Activated B cell treated with CpG ODN at 0.5 μM for 24 hours (primary cell): ENCODE results near the gene RCN1. TPM values are rescaled to one million over a fixed set of nuclear protein-coding genes. Genes with fewer than 3 reads are reported as not detected.

Source experiments
- ATAC-seq: fragments of 200-7000 bp; cut with Tn5 transposase; one replicate; pipeline ENCODE4 v1.10.0; 2021; ENCODE audit warnings: low read depth, mild to moderate bottlenecking, moderate library complexity
- CTCF ChIA-PET: fragments of 350-600 bp; sonication (Branson Sonifier 250); formaldehyde crosslinking; loops from one replicate; lab custom pipeline; 2021; ENCODE audit warnings: antibody characterized with exemption; lab: Charles Lee
- POLR2A ChIA-PET: fragments of 350-600 bp; sonication (Branson Sonifier 250); formaldehyde crosslinking; loops from one replicate; lab custom pipeline; 2021; ENCODE audit warnings: antibody characterized with exemption; lab: Charles Lee
- DNase-seq: peaks from one replicate; pipeline ENCODE4 v3.0.0; 2022
- H3K27ac Mint-ChIP-seq: one replicate; pipeline ENCODE4 v1.8.0; 2020; ENCODE audit warnings: mixed read lengths
- H3K27me3 Mint-ChIP-seq: one replicate; pipeline ENCODE4 v1.8.0; 2021; ENCODE audit warnings: mixed read lengths
- H3K36me3 Mint-ChIP-seq: one replicate; pipeline ENCODE4 v1.8.0; 2021; ENCODE audit warnings: low read depth, mixed read lengths
- H3K4me1 Mint-ChIP-seq: one replicate; pipeline ENCODE4 v1.8.0; 2021; ENCODE audit warnings: mixed read lengths
- H3K4me3 Mint-ChIP-seq: one replicate; pipeline ENCODE4 v1.8.0; 2020; ENCODE audit warnings: mild to moderate bottlenecking, mixed read lengths
- H3K9me3 Mint-ChIP-seq: one replicate; pipeline ENCODE4 v1.8.0; 2020; ENCODE audit warnings: mixed read lengths
- intact Hi-C: fragments of 100-400 bp; cut with micrococcal nuclease; formaldehyde crosslinking; loops from one replicate; pipeline ENCODE4 v1.15.1; 2024
- total RNA-seq: library from RNA; stranded (reverse); gene quantifications from 2 replicates; pipeline ENCODE4 v1.2.3, GENCODE V29; 2022
- TF ChIP-seq, protein P1 (sequence below): fragments of 200-600 bp; IDR thresholded peaks from one replicate; pipeline ENCODE4 v1.8.0; 2022; ENCODE audit warnings: antibody characterized with exemption, mild to moderate bottlenecking

Gene RCN1
- 14.5 and 15.8 TPM in 2 replicates for total RNA-seq

DNA sequence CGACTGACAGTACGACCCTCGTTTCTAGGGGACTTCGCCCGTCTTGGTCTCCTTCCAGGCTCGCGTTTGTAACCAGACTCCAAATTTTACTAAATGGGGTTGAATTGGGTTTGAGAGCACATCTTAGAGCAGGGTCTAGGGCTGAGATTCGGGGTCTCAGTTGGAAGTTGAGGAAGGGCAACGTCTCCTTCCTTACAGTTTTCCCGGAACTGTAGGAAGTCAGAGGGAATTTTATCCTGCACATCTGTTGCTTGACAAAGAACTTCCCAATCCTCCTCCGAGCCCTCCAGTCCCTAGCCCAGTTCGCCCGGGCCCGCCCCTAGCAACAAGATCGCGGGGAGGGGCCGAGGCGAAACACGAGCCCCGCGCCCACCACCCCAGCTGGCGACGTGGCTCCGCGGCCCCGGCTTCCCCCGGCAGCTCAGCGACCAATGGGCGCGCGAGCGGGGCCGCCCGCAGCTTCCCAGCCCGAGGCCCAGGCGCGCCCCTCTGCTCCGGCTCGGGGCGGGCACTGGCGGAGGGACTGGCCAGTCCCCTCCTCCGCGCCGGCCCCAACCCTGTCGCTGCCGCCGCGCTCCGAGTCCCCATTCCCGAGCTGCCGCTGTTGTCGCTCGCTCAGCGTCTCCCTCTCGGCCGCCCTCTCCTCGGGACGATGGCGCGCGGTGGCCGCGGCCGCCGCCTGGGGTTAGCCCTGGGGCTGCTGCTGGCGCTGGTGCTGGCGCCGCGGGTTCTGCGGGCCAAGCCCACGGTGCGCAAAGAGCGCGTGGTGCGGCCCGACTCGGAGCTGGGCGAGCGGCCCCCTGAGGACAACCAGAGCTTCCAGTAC lies at the start of gene RCN1:
Gene RCN1, plus strand, starts transcription at position 530 of the 826 bp plus-strand sequence. Its CDS starts 123 bp downstream, at position 653.
- H3K4me3 Mint-ChIP-seq: peak within 1 kb of the TSS; percentile 86
- intact Hi-C loops: loop anchor here (1.0 to 5.0 kb wide), 5 partner anchors 41 to 1768 kb away; partner anchors contain the start of genes ARL14EP, DCDC1, DNAJC24 and ELP4
- ATAC-seq (peak; percentile 66), DNase-seq (peak; percentile 50)
- POLR2A ChIA-PET: interaction anchor here (1.2 to 1.3 kb wide), 2 partner anchors 11 to 721 kb away, joined by 3 to 4 read pairs; partner anchors contain the start of genes DCDC1 and DNAJC24
- H3K27me3 Mint-ChIP-seq: peaks cover 9% of the 10 kb centered on the region
- CTCF ChIA-PET: no interaction called here
- peaks cover 3% of the 10 kb centered on the region for H3K36me3 Mint-ChIP-seq
- no peaks in the 10 kb centered on the region for H3K9me3 Mint-ChIP-seq
- TF ChIP-seq, protein P1, sequence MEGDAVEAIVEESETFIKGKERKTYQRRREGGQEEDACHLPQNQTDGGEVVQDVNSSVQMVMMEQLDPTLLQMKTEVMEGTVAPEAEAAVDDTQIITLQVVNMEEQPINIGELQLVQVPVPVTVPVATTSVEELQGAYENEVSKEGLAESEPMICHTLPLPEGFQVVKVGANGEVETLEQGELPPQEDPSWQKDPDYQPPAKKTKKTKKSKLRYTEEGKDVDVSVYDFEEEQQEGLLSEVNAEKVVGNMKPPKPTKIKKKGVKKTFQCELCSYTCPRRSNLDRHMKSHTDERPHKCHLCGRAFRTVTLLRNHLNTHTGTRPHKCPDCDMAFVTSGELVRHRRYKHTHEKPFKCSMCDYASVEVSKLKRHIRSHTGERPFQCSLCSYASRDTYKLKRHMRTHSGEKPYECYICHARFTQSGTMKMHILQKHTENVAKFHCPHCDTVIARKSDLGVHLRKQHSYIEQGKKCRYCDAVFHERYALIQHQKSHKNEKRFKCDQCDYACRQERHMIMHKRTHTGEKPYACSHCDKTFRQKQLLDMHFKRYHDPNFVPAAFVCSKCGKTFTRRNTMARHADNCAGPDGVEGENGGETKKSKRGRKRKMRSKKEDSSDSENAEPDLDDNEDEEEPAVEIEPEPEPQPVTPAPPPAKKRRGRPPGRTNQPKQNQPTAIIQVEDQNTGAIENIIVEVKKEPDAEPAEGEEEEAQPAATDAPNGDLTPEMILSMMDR: no peak
- H3K27ac Mint-ChIP-seq: peak within 1 kb of the TSS; percentile 81
- peaks cover 18% of the 10 kb centered on the region for H3K4me1 Mint-ChIP-seq

DNA sequence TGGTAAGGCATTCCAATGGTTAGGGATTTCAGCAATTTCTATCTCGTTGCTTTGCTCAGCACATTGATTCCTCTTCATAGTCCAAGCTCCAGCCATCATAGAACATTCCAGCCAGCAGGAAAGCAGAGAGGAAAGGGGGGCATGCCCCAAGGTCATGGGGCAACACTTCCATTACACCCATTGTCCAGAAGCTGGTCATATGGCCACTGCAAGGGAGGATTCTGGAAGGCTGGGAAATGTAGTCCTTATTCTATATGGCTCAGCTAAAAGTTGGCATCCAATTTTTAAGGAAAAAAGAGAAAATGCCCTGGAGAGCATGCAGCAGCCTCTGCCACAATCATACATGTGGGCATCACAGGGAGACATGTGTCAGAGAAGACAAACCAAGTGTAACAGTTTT lies 47.1 kb upstream of the RCN1 start:
- Mint-ChIP-seq H3K27ac (no peak overlapping the region), H3K9me3 (no peaks in the 10 kb centered on the region), H3K36me3 (no peaks in the 10 kb centered on the region), H3K4me3 (no peak overlapping the region), H3K27me3 (peaks cover 16% of the 10 kb centered on the region), H3K4me1 (no peaks in the 10 kb centered on the region)
- TF ChIP-seq, protein P1: no peak
- DNase-seq (no peak), ATAC-seq (no peak)
- intact Hi-C loops: no loop called here
- ChIA-PET CTCF (no interaction called here), POLR2A (no interaction called here)

DNA sequence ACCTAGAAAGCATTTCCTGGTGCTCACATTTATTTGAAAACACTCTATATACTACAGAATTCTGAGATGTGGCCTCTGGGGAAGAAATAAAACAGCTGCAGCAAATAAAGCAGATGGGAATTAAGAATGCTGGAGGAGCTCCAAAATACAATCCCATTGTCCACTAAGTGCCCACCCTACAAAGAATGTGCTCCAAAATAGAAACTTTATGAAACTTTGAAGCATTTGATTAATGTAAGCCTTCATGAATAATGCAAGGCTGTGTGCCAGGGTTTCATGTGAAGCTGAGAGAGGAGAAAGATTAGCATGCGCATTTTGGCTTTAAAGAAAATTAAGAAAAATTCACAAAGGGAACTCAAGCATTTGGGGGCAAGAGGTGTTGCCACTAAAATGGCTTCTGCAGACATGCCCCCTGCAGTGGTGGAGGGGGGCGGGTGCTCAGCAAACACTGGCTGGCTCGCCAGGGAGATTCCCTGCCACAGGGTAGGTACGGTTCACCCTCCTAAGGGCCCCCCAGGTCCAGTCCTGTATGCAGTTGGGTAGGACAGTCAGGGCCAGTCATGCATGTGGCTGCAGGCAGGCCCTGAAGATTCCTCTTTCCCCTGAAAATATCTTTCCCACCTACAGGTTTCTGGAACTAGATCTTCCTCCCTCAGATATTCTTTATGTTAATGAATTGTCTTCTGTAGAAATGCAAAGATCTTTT lies 46.6 kb upstream of the RCN1 start:
- H3K4me1 Mint-ChIP-seq: no peaks in the 10 kb centered on the region
- ChIA-PET CTCF (no interaction called here), POLR2A (no interaction called here)
- DNase-seq (no peak), ATAC-seq (no peak)
- H3K27ac Mint-ChIP-seq: no peak overlapping the region
- intact Hi-C loops: no loop called here
- no peak overlapping the region for H3K4me3 Mint-ChIP-seq
- TF ChIP-seq, protein P1: no peak
- H3K9me3 Mint-ChIP-seq: no peaks in the 10 kb centered on the region
- H3K27me3 Mint-ChIP-seq: peaks cover 16% of the 10 kb centered on the region
- H3K36me3 Mint-ChIP-seq: no peaks in the 10 kb centered on the region

DNA sequence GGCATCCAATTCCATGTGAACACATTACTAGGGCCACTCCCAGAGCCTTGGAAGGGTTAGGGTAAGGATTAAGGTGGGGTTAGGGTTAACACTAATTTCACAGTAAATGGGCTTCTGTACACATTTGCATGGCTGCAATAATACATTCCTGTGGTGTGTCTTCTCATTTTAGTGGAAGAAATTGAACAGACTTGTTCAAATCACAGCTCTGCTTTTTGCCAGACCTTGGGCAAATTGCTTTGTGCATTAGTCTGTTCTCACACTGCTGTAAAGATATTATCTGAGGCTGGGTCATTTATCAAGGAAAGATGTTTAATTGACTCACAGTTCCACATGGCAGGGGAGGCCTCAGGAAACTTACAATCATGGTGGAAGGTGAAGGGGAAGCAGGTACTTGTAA lies 45.4 kb upstream of the RCN1 start:
- Mint-ChIP-seq H3K36me3 (no peaks in the 10 kb centered on the region), H3K4me3 (no peak overlapping the region), H3K27me3 (peaks cover 16% of the 10 kb centered on the region), H3K9me3 (no peaks in the 10 kb centered on the region), H3K27ac (no peak overlapping the region), H3K4me1 (no peaks in the 10 kb centered on the region)
- CTCF ChIA-PET: interaction anchor here (1.0 kb wide), 1 partner anchor 132 kb away, joined by 3 read pairs; no protein-coding TSS in a partner anchor
- no peak for DNase-seq
- POLR2A ChIA-PET: no interaction called here
- no peak for ATAC-seq
- intact Hi-C loops: no loop called here
- TF ChIP-seq, protein P1: no peak

DNA sequence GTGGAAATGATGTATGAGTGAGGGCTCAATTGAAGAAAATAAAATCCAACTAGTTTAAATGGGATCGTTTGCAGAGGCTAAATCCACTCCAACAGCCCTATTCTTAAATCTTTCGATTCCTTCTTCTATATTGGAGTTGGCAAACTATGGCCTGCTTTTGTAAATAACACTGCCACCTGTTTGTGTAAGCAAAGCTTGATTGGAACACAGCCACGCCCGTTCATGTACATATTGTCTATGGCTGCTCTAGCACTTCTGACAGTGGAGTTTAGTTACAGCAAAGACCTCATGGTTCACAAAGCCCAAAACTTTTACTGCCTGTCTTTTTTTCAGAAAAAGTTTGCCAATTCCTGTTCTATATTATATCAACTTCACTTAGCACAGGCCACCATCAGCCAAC lies 40.6 kb upstream of the RCN1 start:
- no peak overlapping the region for H3K4me3 Mint-ChIP-seq
- CTCF ChIA-PET: interaction anchor here (0.8 to 8.3 kb wide), 2 partner anchors 105 to 124 kb away, joined by 3 to 170 read pairs; no protein-coding TSS in a partner anchor
- peaks cover 18% of the 10 kb centered on the region for H3K27me3 Mint-ChIP-seq
- H3K4me1 Mint-ChIP-seq: no peaks in the 10 kb centered on the region
- ATAC-seq (no peak), DNase-seq (no peak)
- intact Hi-C loops: loop anchor here (5.0 kb wide), 2 partner anchors 247 to 813 kb away; no protein-coding TSS in a partner anchor
- H3K36me3 Mint-ChIP-seq: no peaks in the 10 kb centered on the region
- no peak overlapping the region for H3K27ac Mint-ChIP-seq
- no peaks in the 10 kb centered on the region for H3K9me3 Mint-ChIP-seq
- TF ChIP-seq, protein P1: no peak
- POLR2A ChIA-PET: no interaction called here
